AG04450 (cell line): ENCODE data around the gene TNXB. TPM values are rescaled to one million over a fixed set of nuclear protein-coding genes. Genes with fewer than 3 reads are reported as not detected.
"Not testable (repeated sequence)": the region's sequence is repeated elsewhere in the genome, so short reads cannot be mapped to it uniquely, and the experiment has no call there.

Experiments
- CTCF ChIA-PET: fragments of 300-600, 350-600 bp; formaldehyde crosslinking; extraction: SDS; loops from one replicate; lab custom pipeline; 2022; ENCODE audit warnings: antibody characterized with exemption, inconsistent platforms; lab: Charles Lee
- POLR2A ChIA-PET: fragments of 350-600 bp; formaldehyde crosslinking; extraction: SDS; loops from one replicate; lab custom pipeline; 2021; ENCODE audit warnings: antibody characterized with exemption, inconsistent platforms; lab: Yijun Ruan, JAX
- DNase-seq: peaks from one replicate; pipeline ENCODE4 v3.0.0-alpha.2; 2011; ENCODE audit warnings: low read depth, low spot score
- H3K27ac ChIP-seq: one replicate; pipeline ENCODE4 v1.5.1; 2012; ENCODE audit warnings: low read depth, low read length, control low read depth
- H3K27me3 ChIP-seq: one replicate; pipeline ENCODE4 v1.6.0; 2012; ENCODE audit warnings: low read length; ENCODE audit not compliant: control insufficient read depth, insufficient read depth
- H3K4me3 ChIP-seq: 2 replicates; pipeline ENCODE4 v1.5.1; 2011; ENCODE audit warnings: mild to moderate bottlenecking, low read depth, low read length, control low read depth
- H3K9me3 ChIP-seq: 2 replicates; pipeline ENCODE4 v1.5.1; 2012; ENCODE audit warnings: low read length; ENCODE audit not compliant: control insufficient read depth, insufficient read depth
- polyA plus RNA-seq: library from polyadenylated mRNA; depleted of rRNA; stranded (reverse); fragments of >200 nt; gene quantifications from 2 replicates; pipeline ENCODE4 v1.2.3, GENCODE V29; 2011

TNXB gene
- polyA plus RNA-seq, 1 experiment: 0.35 TPM

DNA sequence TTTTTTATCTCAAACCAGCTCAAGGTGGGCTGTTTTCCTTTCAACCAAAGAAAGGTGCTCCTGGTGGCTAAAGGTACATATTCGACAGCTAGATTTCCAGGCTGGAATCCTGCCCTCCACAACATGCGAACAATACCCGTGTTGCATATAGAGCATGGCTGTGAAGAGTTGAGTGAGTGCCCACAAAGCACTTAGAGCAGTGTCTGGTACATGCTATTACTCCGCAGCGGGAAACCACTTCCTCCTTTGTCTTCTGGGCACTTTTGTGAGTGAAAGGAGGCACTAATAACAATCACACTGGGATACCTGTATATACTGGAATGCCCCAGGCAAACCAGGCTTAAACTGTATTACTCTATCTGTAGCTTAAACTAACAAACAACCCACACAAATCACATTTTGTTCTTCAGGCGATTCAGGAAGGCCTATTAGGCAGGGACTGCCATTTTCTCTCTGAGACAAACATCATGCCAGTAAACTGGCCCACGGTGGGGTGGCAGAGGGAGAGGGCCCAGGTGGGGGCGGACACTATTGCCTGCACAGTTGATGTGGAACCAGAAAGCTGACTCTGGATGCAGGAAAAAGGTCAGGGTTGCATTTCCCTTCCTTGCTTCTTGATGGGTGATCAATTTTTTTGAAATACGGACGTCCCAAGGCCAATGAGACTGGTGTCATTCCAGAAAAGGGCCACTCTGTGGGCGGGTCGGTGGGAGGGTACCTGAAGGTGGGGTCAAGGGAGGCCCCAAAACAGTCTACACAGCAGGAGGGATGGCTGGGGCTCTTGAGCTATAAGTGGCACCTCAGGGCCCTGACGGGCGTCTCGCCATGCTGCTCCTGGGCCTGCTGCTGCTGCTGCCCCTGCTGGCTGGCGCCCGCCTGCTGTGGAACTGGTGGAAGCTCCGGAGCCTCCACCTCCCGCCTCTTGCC lies 71.3 kb downstream of the TNXB start, which contains the start of gene CYP21A2:
Gene CYP21A2 (plus strand): TSS at position 818 of the 927 bp plus-strand sequence. CDS start 8 bp downstream, at position 826.
- H3K9me3 ChIP-seq, DNase-seq, H3K4me3 ChIP-seq, CTCF ChIA-PET, POLR2A ChIA-PET, H3K27me3 ChIP-seq, H3K27ac ChIP-seq: not testable (repeated sequence)

DNA sequence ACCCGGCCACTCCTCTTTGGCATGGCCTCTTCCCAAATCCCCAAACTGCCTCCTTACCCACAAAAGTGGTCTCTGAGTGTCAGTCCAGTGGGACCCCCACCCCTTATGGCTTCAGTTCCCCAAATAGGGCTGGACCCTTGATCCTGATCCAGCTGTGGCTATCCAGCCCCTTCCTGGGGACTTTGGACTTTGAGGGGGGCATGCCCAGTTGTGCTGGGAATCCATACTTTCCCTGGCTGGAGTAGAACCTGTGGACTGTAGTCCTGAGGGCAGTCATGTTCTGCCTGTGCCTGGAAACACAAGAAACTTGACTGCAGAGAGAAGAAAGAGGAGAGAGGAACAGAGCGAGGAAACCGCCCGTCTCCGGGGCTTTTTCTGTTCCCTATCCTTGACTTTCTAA lies 72.0 kb downstream of the TNXB start:
- H3K4me3 ChIP-seq, DNase-seq, CTCF ChIA-PET, POLR2A ChIA-PET, H3K27ac ChIP-seq, H3K27me3 ChIP-seq, H3K9me3 ChIP-seq: not testable (repeated sequence)

DNA sequence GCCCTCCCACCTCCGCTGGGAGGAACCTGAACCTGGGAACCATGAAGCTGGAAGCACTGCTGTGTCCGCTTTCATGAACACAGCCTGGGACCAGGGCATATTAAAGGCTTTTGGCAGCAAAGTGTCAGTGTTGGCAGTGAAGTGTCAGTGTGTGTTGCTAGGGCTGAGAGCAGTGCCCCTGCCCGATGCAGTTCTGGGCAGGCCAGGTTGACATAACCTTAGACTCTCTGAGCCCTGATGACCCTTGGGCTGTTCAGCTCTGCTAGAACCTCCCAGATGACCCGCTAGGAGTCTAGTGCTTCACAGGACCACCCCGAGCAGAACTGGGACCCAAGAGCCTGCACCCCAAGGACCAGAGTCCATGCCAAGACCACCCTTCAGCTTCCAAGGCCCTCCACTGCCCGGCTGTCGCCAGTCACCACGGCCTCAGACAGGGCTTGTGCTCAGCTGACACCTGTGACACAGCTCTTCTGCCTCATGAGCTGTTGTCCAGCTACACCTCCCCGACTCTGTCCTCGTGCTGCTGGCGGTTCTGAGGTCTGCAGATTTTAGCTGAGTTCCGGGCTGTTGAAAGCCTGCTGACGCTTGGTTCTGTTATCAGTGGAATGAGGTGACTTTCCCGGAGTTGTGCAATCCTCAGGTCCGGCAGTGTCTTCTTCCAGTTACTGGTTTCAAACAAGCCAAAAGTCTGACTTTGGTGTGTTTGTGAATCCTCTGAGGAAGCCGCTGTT lies 73.7 kb downstream of the TNXB start:
- H3K4me3 ChIP-seq, DNase-seq, H3K27ac ChIP-seq, POLR2A ChIA-PET, H3K27me3 ChIP-seq, CTCF ChIA-PET, H3K9me3 ChIP-seq: not testable (repeated sequence)

DNA sequence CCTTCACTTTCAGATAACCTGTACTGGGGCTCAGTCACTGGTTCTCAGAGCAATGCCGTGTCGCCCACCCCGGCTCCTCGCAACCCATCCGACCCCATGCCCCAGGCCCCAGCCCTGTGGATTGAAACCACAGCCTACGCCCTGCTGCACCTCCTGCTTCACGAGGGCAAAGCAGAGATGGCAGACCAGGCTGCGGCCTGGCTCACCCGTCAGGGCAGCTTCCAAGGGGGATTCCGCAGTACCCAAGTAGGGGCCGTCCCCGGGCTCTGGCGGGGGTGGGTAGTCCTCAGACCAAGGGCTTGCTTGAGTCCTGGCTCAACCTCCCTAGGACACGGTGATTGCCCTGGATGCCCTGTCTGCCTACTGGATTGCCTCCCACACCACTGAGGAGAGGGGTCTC lies 79.6 kb downstream of the TNXB start:
- H3K4me3 ChIP-seq, DNase-seq, CTCF ChIA-PET, H3K27me3 ChIP-seq, H3K27ac ChIP-seq, POLR2A ChIA-PET, H3K9me3 ChIP-seq: not testable (repeated sequence)

DNA sequence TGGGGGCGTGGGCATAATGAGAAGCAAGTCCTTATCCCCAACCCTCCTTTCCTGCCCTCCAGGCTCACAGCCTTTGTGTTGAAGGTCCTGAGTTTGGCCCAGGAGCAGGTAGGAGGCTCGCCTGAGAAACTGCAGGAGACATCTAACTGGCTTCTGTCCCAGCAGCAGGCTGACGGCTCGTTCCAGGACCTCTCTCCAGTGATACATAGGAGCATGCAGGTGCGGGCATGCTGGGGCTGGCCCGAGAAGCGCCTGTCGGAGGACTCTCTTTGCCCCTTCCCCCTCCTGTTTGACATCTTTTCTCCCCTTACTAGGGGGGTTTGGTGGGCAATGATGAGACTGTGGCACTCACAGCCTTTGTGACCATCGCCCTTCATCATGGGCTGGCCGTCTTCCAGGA lies 80.5 kb downstream of the TNXB start:
- H3K27me3 ChIP-seq, CTCF ChIA-PET, POLR2A ChIA-PET, H3K9me3 ChIP-seq, DNase-seq, H3K27ac ChIP-seq, H3K4me3 ChIP-seq: not testable (repeated sequence)

DNA sequence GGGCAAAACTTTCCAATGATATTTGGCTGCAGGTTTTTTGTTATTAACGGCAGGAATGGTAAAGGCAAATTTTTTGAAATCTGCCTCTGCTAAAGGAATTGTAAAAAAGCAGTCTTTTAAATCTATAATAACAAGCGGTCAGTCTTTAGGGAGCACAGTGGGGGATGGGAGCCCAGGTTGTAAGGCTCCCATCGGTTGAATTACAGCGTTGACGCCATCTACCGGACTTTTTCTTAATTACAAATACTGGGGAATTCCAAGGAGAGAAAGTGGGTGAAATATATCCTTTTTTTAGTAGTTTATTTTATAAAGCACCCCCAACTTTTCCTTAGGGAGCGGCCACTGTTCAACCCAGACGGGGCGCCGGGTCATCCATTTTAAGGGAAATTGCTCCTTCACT lies 87.0 kb downstream of the TNXB start:
- POLR2A ChIA-PET, H3K27ac ChIP-seq, H3K9me3 ChIP-seq, H3K27me3 ChIP-seq, H3K4me3 ChIP-seq, DNase-seq, CTCF ChIA-PET: not testable (repeated sequence)

DNA sequence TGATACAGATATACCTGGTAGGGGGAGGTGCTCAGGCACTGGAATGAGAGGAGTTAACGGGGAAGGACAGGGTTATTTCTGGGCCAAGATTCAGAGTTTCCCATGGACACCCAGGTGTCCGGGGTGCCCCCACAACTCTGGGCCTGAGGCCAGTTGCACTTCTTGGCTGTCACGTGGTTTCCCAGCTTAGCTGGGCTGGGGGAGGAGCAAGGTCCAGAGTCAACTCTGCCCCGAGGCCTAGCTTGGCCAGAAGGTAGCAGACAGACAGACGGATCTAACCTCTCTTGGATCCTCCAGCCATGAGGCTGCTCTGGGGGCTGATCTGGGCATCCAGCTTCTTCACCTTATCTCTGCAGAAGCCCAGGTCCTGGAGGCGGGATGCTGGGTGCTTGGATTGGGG lies 94.6 kb downstream of the TNXB start, which contains the start of gene C4B:
Gene C4B (plus strand): TSS at position 249 of the 400 bp plus-strand sequence. CDS start 51 bp downstream, at position 300.
- POLR2A ChIA-PET, CTCF ChIA-PET, DNase-seq, H3K27ac ChIP-seq, H3K9me3 ChIP-seq, H3K27me3 ChIP-seq, H3K4me3 ChIP-seq: not testable (repeated sequence)

DNA sequence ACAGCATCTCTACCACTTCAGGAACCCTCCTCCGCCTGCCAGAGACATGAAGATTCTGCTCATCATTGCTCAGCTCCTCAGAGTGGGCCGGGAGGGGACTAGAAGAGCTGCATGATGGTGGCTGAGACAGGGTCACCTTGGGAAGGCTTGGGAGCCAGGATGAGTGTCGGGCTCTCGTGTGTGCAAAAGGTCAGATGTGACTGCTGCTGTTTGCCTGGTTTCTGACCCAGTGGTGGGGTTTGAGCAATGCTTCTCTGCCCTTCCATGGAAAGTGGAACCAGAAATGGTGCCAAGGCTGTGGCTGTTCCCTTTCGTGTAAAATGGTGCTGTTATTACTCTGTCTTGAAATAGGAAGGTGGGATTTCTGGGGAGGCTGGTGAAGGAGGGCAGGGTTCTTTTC lies 95.4 kb downstream of the TNXB start:
- H3K4me3 ChIP-seq, H3K9me3 ChIP-seq, H3K27me3 ChIP-seq, POLR2A ChIA-PET, DNase-seq, H3K27ac ChIP-seq, CTCF ChIA-PET: not testable (repeated sequence)

DNA sequence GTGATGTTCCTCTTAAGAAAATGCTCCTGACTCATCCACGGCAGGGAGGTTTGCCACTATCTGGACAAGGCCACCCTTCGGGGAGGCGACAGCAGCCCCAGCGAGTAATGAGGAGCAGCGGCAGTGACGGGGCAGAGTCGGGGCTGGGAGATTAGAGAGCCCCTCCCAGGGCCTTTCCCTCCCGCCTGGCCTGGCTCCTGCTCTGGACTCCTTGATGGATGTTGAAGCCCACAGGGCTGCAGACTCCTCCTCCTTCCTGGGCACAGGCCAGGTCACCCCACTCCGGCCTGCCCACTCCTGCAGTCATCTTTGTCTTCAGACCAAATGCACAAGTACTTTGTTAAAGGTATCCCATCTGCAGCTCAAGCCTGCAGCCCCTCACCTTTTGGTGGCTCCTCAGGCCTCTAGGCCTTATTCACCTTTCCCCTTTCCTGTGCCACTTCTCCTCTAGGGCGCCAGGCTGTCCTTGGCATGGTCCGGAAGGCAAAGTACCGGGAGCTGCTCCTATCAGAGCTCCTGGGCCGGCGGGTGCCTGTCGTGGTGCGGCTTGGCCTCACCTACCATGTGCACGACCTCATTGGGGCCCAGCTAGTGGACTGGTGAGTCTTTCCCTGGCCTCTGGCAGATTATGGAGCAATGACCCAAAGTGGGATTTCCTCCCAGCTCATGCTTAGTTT lies 96.1 kb downstream of the TNXB start:
- H3K27ac ChIP-seq, DNase-seq, H3K9me3 ChIP-seq, H3K4me3 ChIP-seq, CTCF ChIA-PET, POLR2A ChIA-PET, H3K27me3 ChIP-seq: not testable (repeated sequence)

DNA sequence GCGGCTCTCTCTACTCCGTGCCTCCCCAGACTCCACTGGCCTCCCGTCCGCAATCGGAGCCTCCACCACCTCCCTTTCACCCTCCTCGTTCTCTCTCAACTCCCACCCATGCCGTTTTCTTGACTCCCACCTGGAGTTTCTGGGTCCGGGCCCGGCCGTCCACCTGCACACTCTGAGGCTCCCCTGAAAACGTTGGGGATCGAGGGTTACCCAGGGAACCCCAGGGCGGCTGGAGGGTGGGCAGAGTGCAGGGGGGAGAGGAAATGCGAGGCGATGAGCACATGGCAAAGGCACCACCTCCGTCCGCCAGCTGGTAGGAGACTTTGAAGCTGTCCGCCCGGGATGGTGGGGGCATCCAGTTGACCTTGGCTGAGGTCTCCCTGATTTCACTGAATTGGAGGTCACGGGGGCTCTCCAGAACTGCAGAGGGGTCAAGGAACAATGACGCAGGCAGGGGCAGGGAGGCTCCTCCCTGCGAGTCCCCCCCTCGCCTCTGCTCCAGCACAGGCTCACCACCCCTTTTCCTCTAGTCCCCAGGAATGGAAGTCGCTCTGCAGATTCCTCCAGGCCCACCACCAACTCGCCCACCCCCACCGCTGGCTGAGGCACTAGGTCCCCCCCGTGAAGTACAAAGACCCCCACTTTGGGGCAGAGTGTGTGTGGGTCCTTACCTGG lies 98.1 kb downstream of the TNXB start:
- H3K27ac ChIP-seq, DNase-seq, H3K9me3 ChIP-seq, CTCF ChIA-PET, POLR2A ChIA-PET, H3K27me3 ChIP-seq, H3K4me3 ChIP-seq: not testable (repeated sequence)

DNA sequence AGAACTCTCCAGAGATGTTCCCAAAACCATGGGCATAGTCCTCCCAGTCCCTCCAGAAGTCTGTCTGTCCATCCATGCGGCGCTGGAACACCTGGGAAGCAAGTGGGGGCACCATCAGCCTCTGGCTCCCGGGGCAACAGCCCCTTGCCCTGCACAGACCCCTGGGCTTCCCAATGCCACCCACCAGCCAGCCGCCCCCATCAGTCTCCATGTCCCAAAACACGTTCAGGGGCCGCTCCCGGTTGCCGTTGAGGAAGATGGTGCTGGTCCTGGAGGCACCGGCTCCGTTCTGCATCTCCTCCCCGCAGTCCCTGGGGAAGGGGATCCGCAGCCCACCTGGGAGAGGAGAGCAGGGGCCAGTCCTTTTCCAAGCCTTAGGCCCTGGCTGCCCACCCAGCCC lies 99.6 kb downstream of the TNXB start:
- POLR2A ChIA-PET, H3K4me3 ChIP-seq, H3K9me3 ChIP-seq, H3K27ac ChIP-seq, CTCF ChIA-PET, DNase-seq, H3K27me3 ChIP-seq: not testable (repeated sequence)
